ENCODE data around the gene GALNT15.
A peak's percentile ranks its signal among the peaks of the same experiment; 100 is the strongest.

DNA sequence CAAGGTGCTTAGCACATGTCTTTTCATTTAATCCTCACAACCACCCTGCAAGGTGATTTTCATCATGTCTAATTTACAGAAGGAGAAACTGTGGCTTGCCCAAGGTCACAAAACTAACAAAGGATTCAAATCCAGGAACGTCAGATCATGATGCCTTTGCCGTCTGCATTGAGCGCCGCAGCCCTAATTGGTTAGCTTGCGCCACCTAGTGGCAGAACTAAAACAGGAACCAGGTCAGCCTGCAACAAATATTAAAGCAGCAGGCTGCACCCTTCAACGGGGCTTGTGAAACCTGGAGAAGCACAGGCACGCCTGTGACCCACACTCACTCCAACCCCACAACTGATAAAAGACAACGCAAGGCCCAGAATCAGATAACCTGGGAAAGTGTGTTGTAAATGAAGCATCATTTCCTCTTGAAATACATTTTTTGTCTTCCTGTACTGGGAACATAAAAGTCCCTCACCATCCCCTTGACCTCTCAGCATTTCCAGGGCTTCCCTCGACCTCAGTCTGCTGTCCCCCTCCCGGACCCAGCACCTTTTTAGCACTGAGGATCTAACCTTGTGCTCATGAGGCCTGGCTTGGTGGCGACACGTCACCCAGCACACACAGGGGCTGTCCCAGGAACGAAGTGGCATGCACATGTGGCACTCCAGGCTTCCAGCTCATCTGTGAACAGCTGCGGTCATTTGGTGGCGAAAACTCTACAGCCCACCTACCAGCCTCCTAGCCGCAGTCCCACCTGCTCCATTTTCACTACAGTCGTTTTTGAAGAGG lies 73.0 kb downstream of the GALNT15 start:
- TF ChIP-seq TCF12 (IDR thresholded peaks at IDR 0.05; ENCODE audit: low read depth) (no peak), EGR1 (IDR thresholded peaks at IDR 0.05) (no peak), CREB1 (IDR thresholded peaks at IDR 0.05; ENCODE audit: low read depth) (no peak), CEBPB (IDR thresholded peaks at IDR 0.05) (no peak), TAF1 (IDR thresholded peaks at IDR 0.05; ENCODE audit: low read depth) (no peak), RAD21 (IDR thresholded peaks at IDR 0.05; ENCODE audit: low read depth) (peak; percentile 96), EP300 (IDR thresholded peaks at IDR 0.05; ENCODE audit: borderline replicate concordance) (no peak)
- TF ChIP-seq, protein P1, sequence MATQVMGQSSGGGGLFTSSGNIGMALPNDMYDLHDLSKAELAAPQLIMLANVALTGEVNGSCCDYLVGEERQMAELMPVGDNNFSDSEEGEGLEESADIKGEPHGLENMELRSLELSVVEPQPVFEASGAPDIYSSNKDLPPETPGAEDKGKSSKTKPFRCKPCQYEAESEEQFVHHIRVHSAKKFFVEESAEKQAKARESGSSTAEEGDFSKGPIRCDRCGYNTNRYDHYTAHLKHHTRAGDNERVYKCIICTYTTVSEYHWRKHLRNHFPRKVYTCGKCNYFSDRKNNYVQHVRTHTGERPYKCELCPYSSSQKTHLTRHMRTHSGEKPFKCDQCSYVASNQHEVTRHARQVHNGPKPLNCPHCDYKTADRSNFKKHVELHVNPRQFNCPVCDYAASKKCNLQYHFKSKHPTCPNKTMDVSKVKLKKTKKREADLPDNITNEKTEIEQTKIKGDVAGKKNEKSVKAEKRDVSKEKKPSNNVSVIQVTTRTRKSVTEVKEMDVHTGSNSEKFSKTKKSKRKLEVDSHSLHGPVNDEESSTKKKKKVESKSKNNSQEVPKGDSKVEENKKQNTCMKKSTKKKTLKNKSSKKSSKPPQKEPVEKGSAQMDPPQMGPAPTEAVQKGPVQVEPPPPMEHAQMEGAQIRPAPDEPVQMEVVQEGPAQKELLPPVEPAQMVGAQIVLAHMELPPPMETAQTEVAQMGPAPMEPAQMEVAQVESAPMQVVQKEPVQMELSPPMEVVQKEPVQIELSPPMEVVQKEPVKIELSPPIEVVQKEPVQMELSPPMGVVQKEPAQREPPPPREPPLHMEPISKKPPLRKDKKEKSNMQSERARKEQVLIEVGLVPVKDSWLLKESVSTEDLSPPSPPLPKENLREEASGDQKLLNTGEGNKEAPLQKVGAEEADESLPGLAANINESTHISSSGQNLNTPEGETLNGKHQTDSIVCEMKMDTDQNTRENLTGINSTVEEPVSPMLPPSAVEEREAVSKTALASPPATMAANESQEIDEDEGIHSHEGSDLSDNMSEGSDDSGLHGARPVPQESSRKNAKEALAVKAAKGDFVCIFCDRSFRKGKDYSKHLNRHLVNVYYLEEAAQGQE (IDR thresholded peaks at IDR 0.05; ENCODE audit: low read depth), result no peak

Measured in Ishikawa (cell line).